PC-3 (cell line): Measurements from ENCODE around the gene RAB3GAP2. TPM values are rescaled to one million over a fixed set of nuclear protein-coding genes. Genes with fewer than 3 reads are reported as not detected.
"Not testable (repeated sequence)": the region's sequence is repeated elsewhere in the genome, so short reads cannot be mapped to it uniquely, and the experiment has no call there.

Experiments used
- ATAC-seq: fragments of 200-7000 bp; cut with Tn5 transposase; 2 replicates; pipeline ENCODE4 v1.9.1; 2020; ENCODE audit warnings: mild to moderate bottlenecking, moderate library complexity
- BruUV-seq: library from RNA; stranded (reverse); fragments of 400-500 nt; replicated peaks from 2 replicates; lab custom pipeline; 2021; lab: Mats Ljungman, UMichigan
- CTCF ChIA-PET: fragments of 300-600 bp; sonication (Branson Sonifier 250); formaldehyde crosslinking; loops from one replicate; lab custom pipeline; 2022; ENCODE audit warnings: antibody characterized with exemption; lab: Charles Lee
- POLR2A ChIA-PET: fragments of 300-600 bp; sonication (Branson Sonifier 250); formaldehyde crosslinking; loops from one replicate; lab custom pipeline; 2022; ENCODE audit warnings: antibody characterized with exemption; ENCODE audit not compliant: unreplicated experiment; lab: Charles Lee
- DNase-seq: peaks from one replicate; pipeline ENCODE4 v3.0.0-alpha.2; 2015
- H2AFZ ChIP-seq: fragments of 300-600 bp; sonication (generic); 2 replicates; pipeline ENCODE4 v1.6.0; 2016; ENCODE audit warnings: antibody characterized with exemption, low read length
- H3F3A ChIP-seq: fragments of 300-600 bp; sonication (generic); one replicate; pipeline ENCODE4 v1.6.0; 2017; ENCODE audit warnings: antibody characterized with exemption, low read length, control low read depth, mild to moderate bottlenecking; ENCODE audit not compliant: unreplicated experiment
- H3K27ac ChIP-seq: fragments of 300-600 bp; sonication (generic); 2 replicates; pipeline ENCODE4 v1.5.1; 2016; ENCODE audit warnings: mild to moderate bottlenecking, low read length
- H3K27me3 ChIP-seq: fragments of 300-600 bp; sonication (generic); 2 replicates; pipeline ENCODE4 v1.6.1; 2016; ENCODE audit warnings: low read length, mixed read lengths
- H3K36me3 ChIP-seq: fragments of 300-600 bp; sonication (generic); 2 replicates; pipeline ENCODE4 v1.6.1; 2016; ENCODE audit warnings: low read depth, mixed run types, low read length, mixed read lengths
- H3K4me1 ChIP-seq: fragments of 300-600 bp; sonication (generic); 2 replicates; pipeline ENCODE4 v1.5.1; 2016; ENCODE audit warnings: low read length; ENCODE audit not compliant: insufficient read depth
- H3K4me2 ChIP-seq: fragments of 300-600 bp; sonication (generic); 2 replicates; pipeline ENCODE4 v1.6.0; 2016; ENCODE audit warnings: low read length
- H3K4me3 ChIP-seq: fragments of 300-600 bp; sonication (generic); 2 replicates; pipeline ENCODE4 v1.5.1; 2016; ENCODE audit warnings: mild to moderate bottlenecking, low read length, mixed read lengths
- H3K79me2 ChIP-seq: fragments of 300-600 bp; sonication (generic); 2 replicates; pipeline ENCODE4 v1.6.1; 2017; ENCODE audit warnings: low read length, mixed read lengths
- H3K9ac ChIP-seq: fragments of 300-600 bp; sonication (generic); 2 replicates; pipeline ENCODE4 v1.6.0; 2016; ENCODE audit warnings: mild to moderate bottlenecking, low read length
- H3K9me2 ChIP-seq: fragments of 300-600 bp; sonication (generic); replicated peaks from 2 replicates; pipeline ENCODE4 v1.6.1; 2016; ENCODE audit warnings: mixed run types, low read length, mixed read lengths
- H3K9me3 ChIP-seq: fragments of 300-600 bp; sonication (generic); 2 replicates; pipeline ENCODE4 v1.6.1; 2016; ENCODE audit warnings: low read length, mixed read lengths
- H4K20me1 ChIP-seq: fragments of 300-600 bp; sonication (generic); 2 replicates; pipeline ENCODE4 v1.6.1; 2016; ENCODE audit warnings: low read length, mixed read lengths
- EZH2 ChIP-seq: fragments of 300-600 bp; sonication (generic); IDR thresholded peaks from one replicate; pipeline ENCODE4 v1.6.1; 2017; ENCODE audit warnings: antibody characterized with exemption, mild to moderate bottlenecking, low read length; ENCODE audit not compliant: unreplicated experiment
- EZH2phosphoT487 ChIP-seq: fragments of 300-600 bp; sonication (generic); IDR thresholded peaks from 2 replicates; pipeline ENCODE4 v1.6.1; 2018; ENCODE audit warnings: mild to moderate bottlenecking, antibody characterized with exemption, low read length, borderline replicate concordance
- intact Hi-C: fragments of 100-400 bp; cut with micrococcal nuclease; formaldehyde crosslinking; loops from 2 replicates; pipeline ENCODE4 v1.9.0; 2023
- total RNA-seq: library from RNA; depleted of rRNA; stranded (reverse); fragments of >200 nt; gene quantifications from 2 replicates; pipeline ENCODE4 v1.2.3, GENCODE V29; 2014
- TF ChIP-seq, protein P1 (sequence below): fragments of 300-600 bp; sonication (generic); conservative IDR thresholded peaks from 2 replicates; pipeline ENCODE4 v1.5.1; 2017; ENCODE audit warnings: antibody characterized with exemption, low read depth, mild to moderate bottlenecking, low read length

Gene RAB3GAP2
- total RNA-seq, 1 experiment from 2014 or later, result 16.7 TPM

DNA sequence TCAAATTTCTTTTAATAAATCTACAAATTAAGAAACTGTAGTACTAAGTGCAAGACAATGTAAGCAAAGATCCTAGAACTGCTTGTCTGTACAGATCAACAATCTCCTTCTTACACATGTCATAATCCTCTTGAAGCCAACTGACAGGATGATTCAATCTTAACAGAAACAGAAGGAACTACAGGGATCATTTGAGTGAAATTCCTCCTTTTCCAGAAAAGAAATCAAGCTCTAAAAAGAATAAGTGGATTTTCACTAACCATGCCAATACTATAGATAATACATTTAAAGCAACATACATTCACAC, 53.2 kb downstream of the RAB3GAP2 start:
- ATAC-seq (0 out of 2 replicates have a peak, but pooled peaks have one; percentile 24), DNase-seq (no peak)
- TF ChIP-seq EZH2 (no peak), EZH2phosphoT487 (no peak)
- TF ChIP-seq, protein P1, sequence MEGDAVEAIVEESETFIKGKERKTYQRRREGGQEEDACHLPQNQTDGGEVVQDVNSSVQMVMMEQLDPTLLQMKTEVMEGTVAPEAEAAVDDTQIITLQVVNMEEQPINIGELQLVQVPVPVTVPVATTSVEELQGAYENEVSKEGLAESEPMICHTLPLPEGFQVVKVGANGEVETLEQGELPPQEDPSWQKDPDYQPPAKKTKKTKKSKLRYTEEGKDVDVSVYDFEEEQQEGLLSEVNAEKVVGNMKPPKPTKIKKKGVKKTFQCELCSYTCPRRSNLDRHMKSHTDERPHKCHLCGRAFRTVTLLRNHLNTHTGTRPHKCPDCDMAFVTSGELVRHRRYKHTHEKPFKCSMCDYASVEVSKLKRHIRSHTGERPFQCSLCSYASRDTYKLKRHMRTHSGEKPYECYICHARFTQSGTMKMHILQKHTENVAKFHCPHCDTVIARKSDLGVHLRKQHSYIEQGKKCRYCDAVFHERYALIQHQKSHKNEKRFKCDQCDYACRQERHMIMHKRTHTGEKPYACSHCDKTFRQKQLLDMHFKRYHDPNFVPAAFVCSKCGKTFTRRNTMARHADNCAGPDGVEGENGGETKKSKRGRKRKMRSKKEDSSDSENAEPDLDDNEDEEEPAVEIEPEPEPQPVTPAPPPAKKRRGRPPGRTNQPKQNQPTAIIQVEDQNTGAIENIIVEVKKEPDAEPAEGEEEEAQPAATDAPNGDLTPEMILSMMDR, result no peak
- no TSS peak for BruUV-seq
- no peak overlapping the region for H3K4me3 ChIP-seq
- no peak overlapping the region for H2AFZ ChIP-seq
- ChIA-PET POLR2A (interaction anchor here (1.0 kb wide), 1 partner anchor 53 kb away, joined by 10 read pairs; the partner anchor contains the start of gene RAB3GAP2), CTCF (interaction anchor here (0.6 to 2.0 kb wide), 11 partner anchors 17 to 556 kb away, joined by 3 to 21 read pairs (median 4); partner anchors contain the start of gene RAB3GAP2)
- H3K4me1 ChIP-seq, result no peaks in the 10 kb centered on the region
- peaks cover 11% of the 10 kb centered on the region; the same call in 1 of the 2 replicates for H4K20me1 ChIP-seq
- H3K27ac ChIP-seq, result no peak overlapping the region
- H3K9me3 ChIP-seq, result no peaks in the 10 kb centered on the region
- H3K9ac ChIP-seq, result no peak overlapping the region
- H3K9me2 ChIP-seq, result no peaks in the 10 kb centered on the region
- no peaks in the 10 kb centered on the region for H3F3A ChIP-seq
- intact Hi-C loops, result loop anchor here (5.0 to 10.0 kb wide), 3 partner anchors 306 to 513 kb away; partner anchors contain the start of gene MARK1
- peaks cover 31% of the 10 kb centered on the region for H3K79me2 ChIP-seq
- no peaks in the 10 kb centered on the region for H3K36me3 ChIP-seq
- H3K27me3 ChIP-seq, result no peaks in the 10 kb centered on the region
- no peak overlapping the region for H3K4me2 ChIP-seq

DNA sequence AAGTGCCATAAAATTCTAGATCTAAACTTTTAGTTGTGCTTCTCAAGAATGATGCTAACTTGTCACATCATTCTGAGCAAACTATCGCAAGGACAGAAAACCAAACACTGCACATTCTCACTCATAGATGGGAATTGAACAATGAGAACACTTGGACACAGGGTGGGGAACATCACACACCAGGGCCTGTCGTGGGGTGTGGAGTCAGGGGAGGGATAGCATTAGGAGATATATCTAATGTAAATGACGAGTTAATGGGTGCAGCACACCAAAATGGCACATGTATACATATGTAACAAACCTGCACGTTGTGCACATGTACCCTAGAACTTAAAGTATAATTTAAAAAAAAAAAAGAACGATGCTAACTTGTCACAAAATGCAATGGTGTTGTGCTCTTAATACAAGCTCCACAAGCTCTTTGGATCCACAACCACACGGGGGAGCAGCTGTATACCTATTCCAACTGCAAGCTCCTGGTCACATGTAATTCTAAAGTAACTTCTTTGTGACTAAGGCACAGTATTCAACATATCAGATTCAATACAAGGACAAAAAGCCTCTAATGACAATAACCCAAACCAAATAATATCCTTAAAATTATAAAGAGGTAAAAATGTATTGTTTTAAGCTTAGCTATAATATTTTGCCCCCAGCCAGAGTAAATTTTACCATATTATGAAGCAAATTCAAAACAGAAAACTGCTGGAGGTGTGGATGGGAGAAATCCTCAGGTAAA, 53.7 kb downstream of the RAB3GAP2 start:
- ATAC-seq, result peak; percentile 97
- peak; percentile 76 for DNase-seq
- TF ChIP-seq, protein P1, result peak; percentile 80
- not testable (repeated sequence) for H2AFZ ChIP-seq, H3K4me1 ChIP-seq, H3K9ac ChIP-seq, H3K27me3 ChIP-seq, H3K4me2 ChIP-seq, H3K9me2 ChIP-seq, H3K9me3 ChIP-seq, H3K4me3 ChIP-seq, H3K36me3 ChIP-seq, H3K27ac ChIP-seq, H3F3A ChIP-seq, BruUV-seq
- Histone ChIP-seq H3K79me2 (peaks cover 29% of the 10 kb centered on the region), H4K20me1 (peaks cover 11% of the 10 kb centered on the region; the same call in 1 of the 2 replicates)
- CTCF ChIA-PET, result interaction anchor here (0.6 to 2.0 kb wide), 12 partner anchors 17 to 1390 kb away, joined by 3 to 21 read pairs (median 4); partner anchors contain the start of gene RAB3GAP2
- intact Hi-C loops, result loop anchor here (1.0 to 10.0 kb wide), 6 partner anchors 17 to 514 kb away; partner anchors contain the start of genes MARK1 and RAB3GAP2
- POLR2A ChIA-PET, result interaction anchor here (0.5 to 1.0 kb wide), 2 partner anchors 54 to 68 kb away, joined by 3 to 10 read pairs; partner anchors contain the start of gene RAB3GAP2
